GM12878 (cell line): ENCODE results near the gene PRKACG. TPM values are rescaled to one million over a fixed set of nuclear protein-coding genes. Genes with fewer than 3 reads are reported as not detected.
A peak's percentile ranks its signal among the peaks of the same experiment; 100 is the strongest.

Experiments used
- ATF7 ChIP-seq: fragments of 450-650 bp; IDR thresholded peaks from 2 replicates; pipeline ENCODE4 v1.6.1; 2016; ENCODE audit warnings: low read depth, mild to moderate bottlenecking
- CHD2 ChIP-seq: IDR thresholded peaks from 2 replicates; pipeline ENCODE4 v1.6.1; 2011; ENCODE audit warnings: low read depth, low read length, improper control_type of control experiment, borderline replicate concordance
- CHD4 ChIP-seq: fragments of 200-600 bp; sonication (generic); IDR thresholded peaks from 2 replicates; pipeline ENCODE4 v1.6.1; 2016; ENCODE audit warnings: mild to moderate bottlenecking
- CREM ChIP-seq: IDR thresholded peaks from 2 replicates; pipeline ENCODE4 v1.6.1; 2014; ENCODE audit warnings: antibody characterized with exemption, low read depth
- EED ChIP-seq: sonication (generic); IDR thresholded peaks from 2 replicates; pipeline ENCODE4 v1.6.1; 2016; ENCODE audit warnings: antibody characterized with exemption, low read depth
- ESRRA ChIP-seq: IDR thresholded peaks from 2 replicates; pipeline ENCODE4 v1.6.1; 2012; ENCODE audit warnings: mild to moderate bottlenecking, low read length, improper control_type of control experiment
- FOS ChIP-seq: IDR thresholded peaks from 3 replicates; pipeline ENCODE4 v1.6.1; 2011; ENCODE audit warnings: borderline replicate concordance; ENCODE audit not compliant: insufficient read length; ENCODE audit errors: extremely low read depth
- IKZF1 ChIP-seq: fragments of 450-650 bp; conservative IDR thresholded peaks from 2 replicates; pipeline ENCODE4 v1.6.1; 2017; ENCODE audit warnings: antibody characterized with exemption, mild to moderate bottlenecking
- JUNB ChIP-seq: IDR thresholded peaks from 2 replicates; pipeline ENCODE4 v1.6.1; 2016; ENCODE audit warnings: antibody characterized with exemption, mild to moderate bottlenecking
- KLF5 ChIP-seq: fragments of 450-650 bp; IDR thresholded peaks from 2 replicates; pipeline ENCODE4 v1.6.1; 2014; ENCODE audit warnings: mild to moderate bottlenecking; ENCODE audit not compliant: partially characterized antibody
- MTA2 ChIP-seq: fragments of 450-650 bp; IDR thresholded peaks from 2 replicates; pipeline ENCODE4 v1.6.1; 2016; ENCODE audit warnings: low read depth, mild to moderate bottlenecking, moderate library complexity
- NFYA ChIP-seq: IDR thresholded peaks from 2 replicates; pipeline ENCODE4 v1.6.1; 2011; ENCODE audit warnings: low read depth, mild to moderate bottlenecking, low read length, improper control_type of control experiment, borderline replicate concordance
- NR2F1 ChIP-seq: fragments of 450-650 bp; conservative IDR thresholded peaks from 2 replicates; pipeline ENCODE4 v1.6.1; 2017; ENCODE audit warnings: mild to moderate bottlenecking
- POLR2AphosphoS5 ChIP-seq: IDR thresholded peaks from 2 replicates; pipeline ENCODE4 v1.6.1; 2011; ENCODE audit warnings: mild to moderate bottlenecking, low read length, inconsistent platforms
- SIX5 ChIP-seq: IDR thresholded peaks from 2 replicates; pipeline ENCODE4 v1.6.1; 2011; ENCODE audit warnings: mild to moderate bottlenecking, low read depth, low read length, moderate library complexity; ENCODE audit not compliant: severe bottlenecking
- SRF ChIP-seq, 2 experiments: IDR thresholded peaks; 2 replicates each; pipeline ENCODE4 v1.6.1; 2011; ENCODE audit warnings: low read depth in 2 of 2, low read length in 2 of 2, mild to moderate bottlenecking in 1 of 2, moderate library complexity in 1 of 2
- TAF1 ChIP-seq: IDR thresholded peaks from 2 replicates; pipeline ENCODE4 v1.6.1; 2011; ENCODE audit warnings: mild to moderate bottlenecking, low read depth, low read length, borderline replicate concordance
- polyA plus RNA-seq, 11 experiments: library from polyadenylated mRNA; depleted of rRNA in 4 of 11; unstranded in 6 of 11; stranded (reverse) in 5 of 11; fragments of >200 nt; fragmentation: Nextera tagmentation in 4 of 11; fragmentation: Illumina TruSeq in 1 of 11; extraction: Ambion mirVana in 4 of 11; extraction: Trizol in 1 of 11; gene quantifications; 1 replicate in 1 of 11; 2 replicates in 10 of 11; pipeline versions ENCODE4 v1.2.1 to v1.2.3, GENCODE V29; 2011 to 2016; ENCODE audit warnings: inconsistent platforms in 2 of 11, missing spikeins in 2 of 11, low read depth in 1 of 11
- total RNA-seq, 4 experiments: library from RNA; depleted of rRNA in 3 of 4; stranded (reverse); fragments of >200 nt in 3 of 4; fragmentation: Illumina TruSeq in 1 of 4; extraction: Trizol in 1 of 4; gene quantifications; 2 replicates each; pipeline versions ENCODE4 v1.2.1 to v1.2.3, GENCODE V29; 2013 to 2021
- TF ChIP-seq, protein P1 (sequence below): IDR thresholded peaks from 2 replicates; pipeline ENCODE4 v1.6.1; 2012; ENCODE audit warnings: low read length, inconsistent platforms
- TF ChIP-seq, protein P2 (sequence below): fragments of 450-650 bp; IDR thresholded peaks from 2 replicates; pipeline ENCODE4 v1.6.1; 2017; ENCODE audit warnings: mild to moderate bottlenecking
- TF ChIP-seq, protein P3 (sequence below): fragments of 450-650 bp; IDR thresholded peaks from 2 replicates; pipeline ENCODE4 v1.6.1; 2018; ENCODE audit warnings: borderline replicate concordance, mild to moderate bottlenecking; ENCODE audit not compliant: partially characterized antibody

The PRKACG gene
- total and polyA plus RNA-seq, 10 of the 15 experiments (the other 5 are each of a cell fraction or from before 2014, with no cell fraction given) = not detected

DNA sequence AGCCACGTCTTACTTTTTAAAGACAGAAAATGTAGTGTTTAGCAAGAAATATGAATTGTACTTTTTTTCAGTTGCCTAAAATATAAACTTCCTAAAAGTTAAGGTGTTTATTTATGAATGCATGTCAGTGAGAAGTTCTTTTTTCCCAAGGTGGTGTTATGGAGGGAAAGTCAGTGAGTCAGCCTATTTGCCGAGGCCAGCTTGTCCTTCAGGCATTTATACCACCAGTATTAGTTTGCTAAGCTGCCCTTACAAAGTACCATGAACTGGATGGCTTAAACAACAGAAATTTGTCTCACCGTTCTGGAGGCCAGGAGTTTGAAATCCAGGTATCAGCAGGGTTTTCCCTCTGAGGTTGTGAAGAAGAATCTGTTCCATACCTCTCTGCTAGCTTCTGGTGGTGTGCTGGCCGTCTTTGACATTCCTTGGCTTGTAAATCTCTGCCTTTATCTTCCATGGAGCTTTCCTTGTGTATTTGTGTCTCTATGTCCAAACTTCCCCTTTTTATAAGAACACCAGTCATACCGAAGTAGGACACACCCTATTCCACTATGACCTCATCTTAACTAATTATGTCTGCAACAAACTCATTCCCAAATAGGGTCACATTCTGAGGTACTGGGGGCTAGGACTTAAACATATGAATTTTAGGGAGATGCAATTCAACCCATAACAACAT, 38.4 kb downstream of the PRKACG start (continued):
- TF ChIP-seq EED (0 out of 2 replicates have a peak, but pooled peaks have one; percentile 35), KLF5 (no peak), ESRRA (no peak), CREM (0 out of 2 replicates have a peak, but pooled peaks have one; percentile 31), POLR2AphosphoS5 (0 out of 2 replicates have a peak, but pooled peaks have one; percentile 27), NFYA (no peak), FOS (no peak), CHD2 (no peak), JUNB (peak; percentile 58; the same call in 1 of the 2 replicates), TAF1 (no peak), IKZF1 (0 out of 2 replicates have a peak, but pooled peaks have one; percentile 30), NR2F1 (no peak), MTA2 (no peak), ATF7 (peak; percentile 83), SRF (IDR thresholded peaks at IDR 0.05; ENCODE audit: low read depth in 2 of 2, low read length in 2 of 2) (peak in 1 of 2 experiments; percentile 84; a peak in 1 of 4 replicates), CHD4 (no peak), SIX5 (no peak)
- TF ChIP-seq, protein P1, sequence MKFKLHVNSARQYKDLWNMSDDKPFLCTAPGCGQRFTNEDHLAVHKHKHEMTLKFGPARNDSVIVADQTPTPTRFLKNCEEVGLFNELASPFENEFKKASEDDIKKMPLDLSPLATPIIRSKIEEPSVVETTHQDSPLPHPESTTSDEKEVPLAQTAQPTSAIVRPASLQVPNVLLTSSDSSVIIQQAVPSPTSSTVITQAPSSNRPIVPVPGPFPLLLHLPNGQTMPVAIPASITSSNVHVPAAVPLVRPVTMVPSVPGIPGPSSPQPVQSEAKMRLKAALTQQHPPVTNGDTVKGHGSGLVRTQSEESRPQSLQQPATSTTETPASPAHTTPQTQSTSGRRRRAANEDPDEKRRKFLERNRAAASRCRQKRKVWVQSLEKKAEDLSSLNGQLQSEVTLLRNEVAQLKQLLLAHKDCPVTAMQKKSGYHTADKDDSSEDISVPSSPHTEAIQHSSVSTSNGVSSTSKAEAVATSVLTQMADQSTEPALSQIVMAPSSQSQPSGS = peak; percentile 69
- TF ChIP-seq, protein P2, sequence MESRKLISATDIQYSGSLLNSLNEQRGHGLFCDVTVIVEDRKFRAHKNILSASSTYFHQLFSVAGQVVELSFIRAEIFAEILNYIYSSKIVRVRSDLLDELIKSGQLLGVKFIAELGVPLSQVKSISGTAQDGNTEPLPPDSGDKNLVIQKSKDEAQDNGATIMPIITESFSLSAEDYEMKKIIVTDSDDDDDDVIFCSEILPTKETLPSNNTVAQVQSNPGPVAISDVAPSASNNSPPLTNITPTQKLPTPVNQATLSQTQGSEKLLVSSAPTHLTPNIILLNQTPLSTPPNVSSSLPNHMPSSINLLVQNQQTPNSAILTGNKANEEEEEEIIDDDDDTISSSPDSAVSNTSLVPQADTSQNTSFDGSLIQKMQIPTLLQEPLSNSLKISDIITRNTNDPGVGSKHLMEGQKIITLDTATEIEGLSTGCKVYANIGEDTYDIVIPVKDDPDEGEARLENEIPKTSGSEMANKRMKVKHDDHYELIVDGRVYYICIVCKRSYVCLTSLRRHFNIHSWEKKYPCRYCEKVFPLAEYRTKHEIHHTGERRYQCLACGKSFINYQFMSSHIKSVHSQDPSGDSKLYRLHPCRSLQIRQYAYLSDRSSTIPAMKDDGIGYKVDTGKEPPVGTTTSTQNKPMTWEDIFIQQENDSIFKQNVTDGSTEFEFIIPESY = no peak
- TF ChIP-seq, protein P3, sequence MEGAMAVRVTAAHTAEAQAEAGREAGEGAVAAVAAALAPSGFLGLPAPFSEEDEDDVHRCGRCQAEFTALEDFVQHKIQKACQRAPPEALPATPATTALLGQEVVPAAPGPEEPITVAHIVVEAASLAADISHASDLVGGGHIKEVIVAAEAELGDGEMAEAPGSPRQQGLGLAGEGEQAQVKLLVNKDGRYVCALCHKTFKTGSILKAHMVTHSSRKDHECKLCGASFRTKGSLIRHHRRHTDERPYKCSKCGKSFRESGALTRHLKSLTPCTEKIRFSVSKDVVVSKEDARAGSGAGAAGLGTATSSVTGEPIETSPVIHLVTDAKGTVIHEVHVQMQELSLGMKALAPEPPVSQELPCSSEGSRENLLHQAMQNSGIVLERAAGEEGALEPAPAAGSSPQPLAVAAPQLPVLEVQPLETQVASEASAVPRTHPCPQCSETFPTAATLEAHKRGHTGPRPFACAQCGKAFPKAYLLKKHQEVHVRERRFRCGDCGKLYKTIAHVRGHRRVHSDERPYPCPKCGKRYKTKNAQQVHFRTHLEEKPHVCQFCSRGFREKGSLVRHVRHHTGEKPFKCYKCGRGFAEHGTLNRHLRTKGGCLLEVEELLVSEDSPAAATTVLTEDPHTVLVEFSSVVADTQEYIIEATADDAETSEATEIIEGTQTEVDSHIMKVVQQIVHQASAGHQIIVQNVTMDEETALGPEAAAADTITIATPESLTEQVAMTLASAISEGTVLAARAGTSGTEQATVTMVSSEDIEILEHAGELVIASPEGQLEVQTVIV = no peak
